MCF 10A (cell line): ENCODE results near the gene SMYD1. TPM values are rescaled to one million over a fixed set of nuclear protein-coding genes. Genes with fewer than 3 reads are reported as not detected.

Source experiments
- BruUV-seq: library from RNA; stranded (reverse); fragments of 400-500 nt; replicated peaks from 2 replicates; lab custom pipeline; 2021; lab: Mats Ljungman, UMichigan
- CTCF ChIA-PET: fragments of 300-600 bp; sonication (Branson Sonifier 250); formaldehyde crosslinking; extraction: SDS; loops from one replicate; lab custom pipeline; 2021; ENCODE audit warnings: antibody characterized with exemption, inconsistent platforms; lab: Yijun Ruan, JAX
- POLR2A ChIA-PET: fragments of 300-600, 350-650 bp; sonication (Branson Sonifier 250); formaldehyde crosslinking; extraction: SDS; loops from one replicate; lab custom pipeline; 2020; ENCODE audit warnings: antibody characterized with exemption, inconsistent platforms; lab: Yijun Ruan, JAX
- DNase-seq: peaks from one replicate; pipeline ENCODE4 v3.0.0-alpha.2; 2018; ENCODE audit not compliant: unreplicated experiment
- H3K27ac Mint-ChIP-seq: one replicate; pipeline ENCODE4 v1.8.0; 2022; ENCODE audit warnings: mild to moderate bottlenecking, low read depth, mixed read lengths; ENCODE audit not compliant: unreplicated experiment
- H3K27me3 Mint-ChIP-seq: one replicate; pipeline ENCODE4 v1.8.0; 2022; ENCODE audit warnings: mixed read lengths; ENCODE audit not compliant: insufficient read depth, unreplicated experiment
- H3K36me3 Mint-ChIP-seq: one replicate; pipeline ENCODE4 v1.8.0; 2022; ENCODE audit warnings: mild to moderate bottlenecking, moderate library complexity, mixed read lengths; ENCODE audit not compliant: insufficient read depth, unreplicated experiment
- H3K4me1 Mint-ChIP-seq: one replicate; pipeline ENCODE4 v1.8.0; 2022; ENCODE audit warnings: mixed read lengths; ENCODE audit not compliant: insufficient read depth, unreplicated experiment
- H3K4me3 Mint-ChIP-seq: one replicate; pipeline ENCODE4 v1.8.0; 2022; ENCODE audit warnings: mild to moderate bottlenecking, moderate library complexity, mixed read lengths; ENCODE audit not compliant: unreplicated experiment
- H3K9me3 Mint-ChIP-seq: one replicate; pipeline ENCODE4 v1.8.0; 2022; ENCODE audit warnings: mixed read lengths; ENCODE audit not compliant: unreplicated experiment
- intact Hi-C: fragments of 100-400 bp; cut with micrococcal nuclease; formaldehyde crosslinking; loops from 2 replicates; pipeline ENCODE4 v1.14.1; 2022
- total RNA-seq: library from RNA; stranded (reverse); gene quantifications from 2 replicates; pipeline ENCODE4 v1.2.3, GENCODE V29; 2022
- TF ChIP-seq, protein P1 (sequence below): fragments of 200-600 bp; IDR thresholded peaks from one replicate; pipeline ENCODE4 v1.8.0; 2022; ENCODE audit warnings: antibody characterized with exemption, mild to moderate bottlenecking; ENCODE audit not compliant: unreplicated experiment

Gene SMYD1
- total RNA-seq, 1 experiment from 2014 or later, result not detected

DNA sequence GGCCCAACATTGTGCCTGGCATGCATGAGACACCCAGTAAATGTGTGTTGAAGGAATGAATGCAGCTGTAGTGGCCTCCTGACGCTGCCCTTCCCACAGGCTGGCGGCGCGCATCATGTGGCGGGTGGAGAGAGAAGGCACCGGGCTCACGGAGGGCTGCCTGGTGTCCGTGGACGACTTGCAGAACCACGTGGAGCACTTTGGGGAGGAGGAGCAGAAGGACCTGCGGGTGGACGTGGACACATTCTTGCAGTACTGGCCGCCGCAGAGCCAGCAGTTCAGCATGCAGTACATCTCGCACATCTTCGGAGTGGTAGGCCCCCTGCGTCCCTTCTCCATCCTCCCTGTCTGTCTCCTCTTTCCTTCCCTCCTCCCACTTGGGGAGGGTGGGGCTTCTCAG lies 20.1 kb downstream of the SMYD1 start:
- CTCF ChIA-PET, result interaction anchor here (0.7 kb wide), 1 partner anchor 1041 kb away, joined by 4 read pairs; no protein-coding TSS in a partner anchor
- intact Hi-C loops, result no loop called here
- Mint-ChIP-seq H3K27ac (no peak overlapping the region), H3K4me1 (no peaks in the 10 kb centered on the region), H3K9me3 (no peaks in the 10 kb centered on the region), H3K36me3 (no peaks in the 10 kb centered on the region), H3K4me3 (no peak overlapping the region), H3K27me3 (no peaks in the 10 kb centered on the region)
- POLR2A ChIA-PET, result no interaction called here
- TF ChIP-seq, protein P1, sequence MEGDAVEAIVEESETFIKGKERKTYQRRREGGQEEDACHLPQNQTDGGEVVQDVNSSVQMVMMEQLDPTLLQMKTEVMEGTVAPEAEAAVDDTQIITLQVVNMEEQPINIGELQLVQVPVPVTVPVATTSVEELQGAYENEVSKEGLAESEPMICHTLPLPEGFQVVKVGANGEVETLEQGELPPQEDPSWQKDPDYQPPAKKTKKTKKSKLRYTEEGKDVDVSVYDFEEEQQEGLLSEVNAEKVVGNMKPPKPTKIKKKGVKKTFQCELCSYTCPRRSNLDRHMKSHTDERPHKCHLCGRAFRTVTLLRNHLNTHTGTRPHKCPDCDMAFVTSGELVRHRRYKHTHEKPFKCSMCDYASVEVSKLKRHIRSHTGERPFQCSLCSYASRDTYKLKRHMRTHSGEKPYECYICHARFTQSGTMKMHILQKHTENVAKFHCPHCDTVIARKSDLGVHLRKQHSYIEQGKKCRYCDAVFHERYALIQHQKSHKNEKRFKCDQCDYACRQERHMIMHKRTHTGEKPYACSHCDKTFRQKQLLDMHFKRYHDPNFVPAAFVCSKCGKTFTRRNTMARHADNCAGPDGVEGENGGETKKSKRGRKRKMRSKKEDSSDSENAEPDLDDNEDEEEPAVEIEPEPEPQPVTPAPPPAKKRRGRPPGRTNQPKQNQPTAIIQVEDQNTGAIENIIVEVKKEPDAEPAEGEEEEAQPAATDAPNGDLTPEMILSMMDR, result no peak
- no TSS peak for BruUV-seq
- no peak for DNase-seq

DNA sequence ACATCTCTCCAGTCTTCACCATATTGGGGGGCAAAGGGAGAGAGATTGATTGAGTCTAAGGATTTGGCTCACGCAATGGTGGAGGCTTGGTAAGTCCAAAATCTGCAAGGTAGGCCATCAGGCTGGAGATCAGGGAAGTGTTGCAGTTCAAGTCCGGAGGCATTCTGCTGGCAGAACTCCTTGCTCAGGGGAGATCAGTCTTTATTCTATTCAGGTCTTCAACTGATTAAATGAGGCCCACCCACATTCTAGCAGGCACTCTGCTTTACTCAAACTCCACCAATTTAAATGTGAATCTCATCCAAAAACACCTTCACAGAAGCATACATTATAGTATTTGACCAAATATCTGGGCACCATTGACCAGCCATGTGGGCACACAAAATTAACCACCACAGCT lies 21.4 kb downstream of the SMYD1 start:
- BruUV-seq, result no TSS peak
- no peak for DNase-seq
- TF ChIP-seq, protein P1, result no peak
- H3K36me3 Mint-ChIP-seq, result no peaks in the 10 kb centered on the region
- intact Hi-C loops, result no loop called here
- H3K4me3 Mint-ChIP-seq, result no peak overlapping the region
- H3K27ac Mint-ChIP-seq, result no peak overlapping the region
- no peaks in the 10 kb centered on the region for H3K27me3 Mint-ChIP-seq
- POLR2A ChIA-PET, result interaction anchor here (0.7 to 1.0 kb wide), 2 partner anchors 12 to 63 kb away, joined by 3 read pairs; no protein-coding TSS in a partner anchor
- H3K9me3 Mint-ChIP-seq, result no peaks in the 10 kb centered on the region
- no peaks in the 10 kb centered on the region for H3K4me1 Mint-ChIP-seq
- CTCF ChIA-PET, result interaction anchor here (0.8 to 0.9 kb wide), 2 partner anchors 29 to 88 kb away, joined by 3 to 4 read pairs; no protein-coding TSS in a partner anchor

DNA sequence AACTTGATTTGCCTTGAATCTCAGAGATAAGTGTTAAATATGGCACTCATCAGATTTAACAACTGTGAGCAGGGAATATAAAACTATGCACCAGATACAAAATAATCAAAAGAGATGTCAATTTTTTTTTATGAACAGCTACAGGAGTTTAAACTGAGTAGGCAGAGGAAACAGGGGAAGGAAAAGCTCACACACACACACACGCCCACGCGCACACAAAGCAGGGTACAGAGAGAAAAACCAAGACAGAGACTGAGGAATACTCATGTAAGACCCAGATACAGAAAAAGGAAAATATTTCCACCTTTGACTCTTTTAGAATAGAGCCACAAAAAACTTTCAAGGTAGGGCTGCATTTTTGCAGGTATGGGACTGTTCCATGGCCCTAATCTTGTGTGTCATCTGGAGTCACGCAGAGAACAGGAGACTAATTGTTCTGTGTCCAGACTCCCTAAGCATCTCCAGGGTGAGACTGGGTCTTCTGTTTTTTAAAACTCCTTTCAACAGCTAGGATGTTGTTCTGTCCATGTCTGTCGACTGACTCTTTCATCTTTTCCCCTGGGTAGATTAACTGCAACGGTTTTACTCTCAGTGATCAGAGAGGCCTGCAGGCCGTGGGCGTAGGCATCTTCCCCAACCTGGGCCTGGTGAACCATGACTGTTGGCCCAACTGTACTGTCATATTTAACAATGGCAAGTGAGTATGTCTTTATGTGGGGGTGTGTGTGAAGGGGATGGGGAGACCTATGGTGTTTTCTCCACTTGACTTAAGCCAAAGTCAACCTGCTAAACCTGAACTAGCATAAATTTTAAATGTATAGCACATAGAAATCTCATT lies 23.0 kb downstream of the SMYD1 start:
- no peaks in the 10 kb centered on the region for H3K9me3 Mint-ChIP-seq
- intact Hi-C loops, result no loop called here
- POLR2A ChIA-PET, result no interaction called here
- no TSS peak for BruUV-seq
- H3K27me3 Mint-ChIP-seq, result no peaks in the 10 kb centered on the region
- no peak overlapping the region for H3K4me3 Mint-ChIP-seq
- H3K27ac Mint-ChIP-seq, result no peak overlapping the region
- CTCF ChIA-PET, result interaction anchor here (0.6 kb wide), 1 partner anchor 89 kb away, joined by 3 read pairs; no protein-coding TSS in a partner anchor
- no peaks in the 10 kb centered on the region for H3K36me3 Mint-ChIP-seq
- TF ChIP-seq, protein P1, result no peak
- no peak for DNase-seq
- no peaks in the 10 kb centered on the region for H3K4me1 Mint-ChIP-seq

DNA sequence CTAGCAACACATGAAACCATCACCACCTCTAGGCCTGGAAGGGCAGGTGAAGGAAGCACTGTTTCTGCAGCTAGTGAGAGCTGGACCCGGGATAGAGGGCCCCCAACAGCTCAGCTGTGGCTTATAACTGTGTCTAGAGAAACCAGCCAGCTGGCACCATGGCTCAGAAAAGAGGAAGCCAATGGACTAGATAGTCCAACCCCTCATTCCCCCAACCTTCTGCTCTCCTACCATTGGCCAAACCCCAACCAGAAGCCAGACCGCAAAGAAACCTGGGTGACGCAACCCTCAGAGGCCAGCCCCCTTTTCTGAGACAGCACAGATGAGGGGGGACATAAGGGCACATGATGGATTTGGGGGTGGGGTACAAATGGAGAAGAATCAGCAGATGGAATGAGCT lies 24.3 kb downstream of the SMYD1 start:
- TF ChIP-seq, protein P1, result no peak
- Mint-ChIP-seq H3K36me3 (no peaks in the 10 kb centered on the region), H3K27ac (no peak overlapping the region), H3K4me3 (no peak overlapping the region), H3K9me3 (no peaks in the 10 kb centered on the region), H3K27me3 (no peaks in the 10 kb centered on the region), H3K4me1 (no peaks in the 10 kb centered on the region)
- ChIA-PET CTCF (interaction anchor here (0.6 to 1.4 kb wide), 2 partner anchors 14 to 31 kb away, joined by 3 to 5 read pairs; no protein-coding TSS in a partner anchor), POLR2A (no interaction called here)
- BruUV-seq, result no TSS peak
- no peak for DNase-seq
- intact Hi-C loops, result no loop called here
